22Rv1 (cell line): ENCODE results near the gene FAM227B.

ENCODE experiments used
- ZFX ChIP-seq: fragments of 450-650 bp; IDR thresholded peaks from 2 replicates; pipeline ENCODE4 v1.6.1; 2017; ENCODE audit warnings: antibody characterized with exemption, borderline replicate concordance
- TF ChIP-seq, protein P1 (sequence below): fragments of 450-650 bp; IDR thresholded peaks from 2 replicates; pipeline ENCODE4 v1.5.1; 2017; ENCODE audit warnings: mild to moderate bottlenecking

GRCh38 chr15:49468481-49468839 lies 152.2 kb downstream of the FAM227B start:
- TF ChIP-seq, protein P1, sequence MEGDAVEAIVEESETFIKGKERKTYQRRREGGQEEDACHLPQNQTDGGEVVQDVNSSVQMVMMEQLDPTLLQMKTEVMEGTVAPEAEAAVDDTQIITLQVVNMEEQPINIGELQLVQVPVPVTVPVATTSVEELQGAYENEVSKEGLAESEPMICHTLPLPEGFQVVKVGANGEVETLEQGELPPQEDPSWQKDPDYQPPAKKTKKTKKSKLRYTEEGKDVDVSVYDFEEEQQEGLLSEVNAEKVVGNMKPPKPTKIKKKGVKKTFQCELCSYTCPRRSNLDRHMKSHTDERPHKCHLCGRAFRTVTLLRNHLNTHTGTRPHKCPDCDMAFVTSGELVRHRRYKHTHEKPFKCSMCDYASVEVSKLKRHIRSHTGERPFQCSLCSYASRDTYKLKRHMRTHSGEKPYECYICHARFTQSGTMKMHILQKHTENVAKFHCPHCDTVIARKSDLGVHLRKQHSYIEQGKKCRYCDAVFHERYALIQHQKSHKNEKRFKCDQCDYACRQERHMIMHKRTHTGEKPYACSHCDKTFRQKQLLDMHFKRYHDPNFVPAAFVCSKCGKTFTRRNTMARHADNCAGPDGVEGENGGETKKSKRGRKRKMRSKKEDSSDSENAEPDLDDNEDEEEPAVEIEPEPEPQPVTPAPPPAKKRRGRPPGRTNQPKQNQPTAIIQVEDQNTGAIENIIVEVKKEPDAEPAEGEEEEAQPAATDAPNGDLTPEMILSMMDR, result no peak
- no peak for TF ChIP-seq ZFX
